ENCODE results near the gene FYN. TPM values are rescaled to one million over a fixed set of nuclear protein-coding genes. Genes with fewer than 3 reads are reported as not detected.
A peak's percentile ranks its signal among the peaks of the same experiment; 100 is the strongest.

FYN gene
- total and polyA plus RNA-seq, 2 donors from 2014 or later: 34.5 to 52.4 TPM

DNA sequence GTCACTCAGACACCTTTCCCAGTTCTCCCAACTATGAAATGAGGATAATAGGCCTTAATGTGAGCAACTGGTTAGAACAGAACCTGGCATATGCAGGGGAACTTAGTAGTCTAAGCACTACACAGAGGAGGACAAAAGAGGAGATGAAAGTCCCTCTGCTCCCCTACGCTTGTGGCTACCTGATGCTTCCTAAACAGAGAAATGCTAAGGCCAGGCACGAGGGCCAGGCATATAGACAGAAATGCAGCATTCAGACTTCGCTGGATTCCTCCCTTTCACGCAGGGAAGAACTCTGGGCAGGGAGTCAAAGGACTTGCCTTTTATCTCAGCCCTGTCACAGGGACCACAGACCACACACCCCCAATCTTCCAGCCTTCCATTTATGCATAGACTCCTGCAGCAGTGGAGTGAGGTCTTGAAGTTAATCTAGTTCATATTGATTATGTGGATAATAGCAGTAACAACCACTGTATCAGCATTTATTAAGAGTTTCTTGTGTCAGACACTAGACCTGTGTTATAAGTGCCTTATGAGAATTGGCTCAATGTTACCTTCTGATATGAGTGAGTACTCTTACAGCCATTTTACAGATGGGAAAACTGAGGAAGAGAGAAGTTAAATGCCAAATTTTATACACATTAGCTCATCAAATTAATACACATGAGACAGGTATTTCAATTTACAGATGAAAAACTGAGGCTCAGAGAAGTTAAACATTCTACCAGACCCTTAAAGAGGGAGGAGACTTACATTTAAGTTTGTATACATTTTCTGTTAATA, 240.6 kb downstream of the FYN start:
- DNase-seq (no peak), FAIRE-seq (no peak)
- intact Hi-C loops (cut with DNase I): no loop called here
- H3K9me3 ChIP-seq (ENCODE audit: control insufficient read depth in 2 of 3, insufficient read depth in 1 of 3, low read length in 3 of 3): peaks cover 0 to 4% (median 0%) of the 10 kb centered on the region in 3 donors
- no peak overlapping the region for H3K4me3 ChIP-seq (ENCODE audit: low read length in 3 of 3)
- H3K36me3 ChIP-seq (ENCODE audit: control insufficient read depth in 2 of 3, insufficient read depth in 3 of 3, low read length in 3 of 3): no peaks in the 10 kb centered on the region
- H3K4me1 ChIP-seq (ENCODE audit: control insufficient read depth in 2 of 3, insufficient read depth in 2 of 3, low read depth in 1 of 3, low read length in 3 of 3): no peaks in the 10 kb centered on the region
- no peaks in the 10 kb centered on the region for H3K27me3 ChIP-seq (ENCODE audit: control insufficient read depth, insufficient read depth, low read length)
- TF ChIP-seq, protein P1, sequence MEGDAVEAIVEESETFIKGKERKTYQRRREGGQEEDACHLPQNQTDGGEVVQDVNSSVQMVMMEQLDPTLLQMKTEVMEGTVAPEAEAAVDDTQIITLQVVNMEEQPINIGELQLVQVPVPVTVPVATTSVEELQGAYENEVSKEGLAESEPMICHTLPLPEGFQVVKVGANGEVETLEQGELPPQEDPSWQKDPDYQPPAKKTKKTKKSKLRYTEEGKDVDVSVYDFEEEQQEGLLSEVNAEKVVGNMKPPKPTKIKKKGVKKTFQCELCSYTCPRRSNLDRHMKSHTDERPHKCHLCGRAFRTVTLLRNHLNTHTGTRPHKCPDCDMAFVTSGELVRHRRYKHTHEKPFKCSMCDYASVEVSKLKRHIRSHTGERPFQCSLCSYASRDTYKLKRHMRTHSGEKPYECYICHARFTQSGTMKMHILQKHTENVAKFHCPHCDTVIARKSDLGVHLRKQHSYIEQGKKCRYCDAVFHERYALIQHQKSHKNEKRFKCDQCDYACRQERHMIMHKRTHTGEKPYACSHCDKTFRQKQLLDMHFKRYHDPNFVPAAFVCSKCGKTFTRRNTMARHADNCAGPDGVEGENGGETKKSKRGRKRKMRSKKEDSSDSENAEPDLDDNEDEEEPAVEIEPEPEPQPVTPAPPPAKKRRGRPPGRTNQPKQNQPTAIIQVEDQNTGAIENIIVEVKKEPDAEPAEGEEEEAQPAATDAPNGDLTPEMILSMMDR (IDR thresholded peaks at IDR 0.05; ENCODE audit: borderline replicate concordance, extremely low read depth, insufficient read depth): no peak
- H3K9ac ChIP-seq (ENCODE audit: low read length in 3 of 3): no peak overlapping the region
- H3K27ac ChIP-seq (ENCODE audit: low read depth in 2 of 2, low read length in 2 of 2): no peak overlapping the region

DNA sequence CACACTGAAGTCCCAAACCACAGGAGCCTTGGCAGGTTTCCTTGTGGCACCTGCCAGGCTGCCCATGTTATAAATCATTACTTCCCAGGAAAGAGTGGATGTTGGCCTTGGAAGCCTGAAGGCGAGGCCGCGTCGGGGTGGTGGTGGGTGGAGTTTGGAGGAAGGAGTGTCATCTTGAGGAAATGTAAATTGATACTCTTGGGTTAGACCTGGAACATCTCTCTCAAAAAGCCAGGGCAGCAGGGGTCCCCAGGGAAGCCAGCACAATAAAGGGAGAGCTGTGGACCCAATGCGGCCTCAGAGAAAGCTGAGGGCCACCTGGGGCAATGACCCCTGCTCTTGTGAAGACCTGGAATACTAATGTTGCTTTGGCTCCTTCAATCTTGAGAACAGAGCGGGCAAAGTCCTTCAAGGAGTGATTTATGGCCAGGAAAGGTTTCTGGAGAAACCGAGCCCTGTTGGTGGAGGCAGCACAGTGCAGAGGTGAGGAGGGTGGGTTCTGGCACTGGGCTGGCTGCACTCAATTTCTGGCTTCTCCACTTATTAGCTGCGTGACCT, 241.3 kb downstream of the FYN start:
- H3K9ac ChIP-seq (ENCODE audit: low read length in 3 of 3): no peak overlapping the region
- H3K27me3 ChIP-seq (ENCODE audit: control insufficient read depth, insufficient read depth, low read length): no peaks in the 10 kb centered on the region
- H3K4me3 ChIP-seq (ENCODE audit: low read length in 3 of 3): no peak overlapping the region
- H3K9me3 ChIP-seq (ENCODE audit: control insufficient read depth in 2 of 3, insufficient read depth in 1 of 3, low read length in 3 of 3): peaks cover 0 to 4% (median 0%) of the 10 kb centered on the region in 3 donors
- H3K4me1 ChIP-seq (ENCODE audit: control insufficient read depth in 2 of 3, insufficient read depth in 2 of 3, low read depth in 1 of 3, low read length in 3 of 3): no peaks in the 10 kb centered on the region
- FAIRE-seq (no peak), DNase-seq (peak in 3 of 5 donors; percentile 44 to 56 (median 47))
- intact Hi-C loops (cut with DNase I): no loop called here
- TF ChIP-seq, protein P1 (IDR thresholded peaks at IDR 0.05; ENCODE audit: borderline replicate concordance, extremely low read depth, insufficient read depth): no peak
- no peaks in the 10 kb centered on the region for H3K36me3 ChIP-seq (ENCODE audit: control insufficient read depth in 2 of 3, insufficient read depth in 3 of 3, low read length in 3 of 3)
- H3K27ac ChIP-seq (ENCODE audit: low read depth in 2 of 2, low read length in 2 of 2): no peak overlapping the region

DNA sequence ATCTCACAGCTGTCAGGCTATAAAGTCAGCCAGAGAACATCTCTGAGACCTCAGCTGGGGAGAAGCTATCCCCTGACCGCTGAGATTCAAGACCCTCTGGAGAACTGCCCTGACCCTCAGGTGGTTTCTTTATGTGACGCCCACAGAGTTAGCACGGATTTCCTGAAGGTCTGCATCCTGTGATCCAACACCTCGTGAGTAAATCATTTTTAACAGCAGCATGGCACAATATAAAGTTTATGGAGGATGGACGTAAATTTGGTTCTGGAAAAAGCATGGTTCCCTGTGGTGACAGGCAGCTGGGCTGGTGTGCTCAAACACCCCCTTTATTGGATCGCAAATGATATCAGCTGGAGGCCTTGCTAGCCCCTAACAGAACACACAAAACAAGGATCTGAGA, 242.2 kb downstream of the FYN start:
- intact Hi-C loops (cut with DNase I): no loop called here
- Histone ChIP-seq H3K36me3 (ENCODE audit: control insufficient read depth in 2 of 3, insufficient read depth in 3 of 3, low read length in 3 of 3) (no peaks in the 10 kb centered on the region), H3K9me3 (ENCODE audit: control insufficient read depth in 2 of 3, insufficient read depth in 1 of 3, low read length in 3 of 3) (peaks cover 0 to 4% (median 0%) of the 10 kb centered on the region in 3 donors), H3K27ac (ENCODE audit: low read depth in 2 of 2, low read length in 2 of 2) (no peak overlapping the region), H3K4me1 (ENCODE audit: control insufficient read depth in 2 of 3, insufficient read depth in 2 of 3, low read depth in 1 of 3, low read length in 3 of 3) (no peaks in the 10 kb centered on the region), H3K9ac (ENCODE audit: low read length in 3 of 3) (no peak overlapping the region), H3K27me3 (ENCODE audit: control insufficient read depth, insufficient read depth, low read length) (no peaks in the 10 kb centered on the region), H3K4me3 (ENCODE audit: low read length in 3 of 3) (no peak overlapping the region)
- TF ChIP-seq, protein P1 (IDR thresholded peaks at IDR 0.05; ENCODE audit: borderline replicate concordance, extremely low read depth, insufficient read depth): no peak
- FAIRE-seq: no peak
- peak in 1 of 5 donors; percentile 37 for DNase-seq
